Measurements from ENCODE around the gene RERE.

DNA sequence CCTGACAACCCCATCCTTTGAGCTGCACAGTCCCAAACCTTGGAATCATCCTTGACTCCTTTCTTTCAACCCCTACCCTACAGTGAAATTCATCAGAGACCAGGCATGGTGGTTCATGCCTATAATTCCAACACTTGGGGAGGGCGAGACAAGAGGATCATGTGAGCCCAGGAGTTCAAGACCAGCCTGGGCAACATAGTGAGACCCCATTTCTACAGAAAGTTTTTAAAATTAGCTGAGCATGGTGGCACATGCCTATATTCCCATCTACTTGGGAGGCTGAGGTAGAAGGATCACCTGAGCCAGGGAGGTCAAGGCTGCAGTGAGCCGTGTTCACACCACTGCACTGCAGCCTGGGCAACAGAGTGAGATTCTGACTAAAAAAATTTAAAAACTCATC is 34.5 kb downstream of the RERE start:
- TF ChIP-seq, protein P1, sequence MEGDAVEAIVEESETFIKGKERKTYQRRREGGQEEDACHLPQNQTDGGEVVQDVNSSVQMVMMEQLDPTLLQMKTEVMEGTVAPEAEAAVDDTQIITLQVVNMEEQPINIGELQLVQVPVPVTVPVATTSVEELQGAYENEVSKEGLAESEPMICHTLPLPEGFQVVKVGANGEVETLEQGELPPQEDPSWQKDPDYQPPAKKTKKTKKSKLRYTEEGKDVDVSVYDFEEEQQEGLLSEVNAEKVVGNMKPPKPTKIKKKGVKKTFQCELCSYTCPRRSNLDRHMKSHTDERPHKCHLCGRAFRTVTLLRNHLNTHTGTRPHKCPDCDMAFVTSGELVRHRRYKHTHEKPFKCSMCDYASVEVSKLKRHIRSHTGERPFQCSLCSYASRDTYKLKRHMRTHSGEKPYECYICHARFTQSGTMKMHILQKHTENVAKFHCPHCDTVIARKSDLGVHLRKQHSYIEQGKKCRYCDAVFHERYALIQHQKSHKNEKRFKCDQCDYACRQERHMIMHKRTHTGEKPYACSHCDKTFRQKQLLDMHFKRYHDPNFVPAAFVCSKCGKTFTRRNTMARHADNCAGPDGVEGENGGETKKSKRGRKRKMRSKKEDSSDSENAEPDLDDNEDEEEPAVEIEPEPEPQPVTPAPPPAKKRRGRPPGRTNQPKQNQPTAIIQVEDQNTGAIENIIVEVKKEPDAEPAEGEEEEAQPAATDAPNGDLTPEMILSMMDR (IDR thresholded peaks at IDR 0.05): no peak
- TF ChIP-seq POLR2AphosphoS5 (IDR thresholded peaks at IDR 0.05; ENCODE audit: low read depth, low read length): no peak
- no peak for TF ChIP-seq GABPA (IDR thresholded peaks at IDR 0.05; ENCODE audit: low read depth)
- TF ChIP-seq NFIC (IDR thresholded peaks at IDR 0.05; ENCODE audit: borderline replicate concordance): no peak
- TF ChIP-seq RCOR1 (IDR thresholded peaks at IDR 0.05; ENCODE audit: low read length): no peak
- TF ChIP-seq, protein P2, sequence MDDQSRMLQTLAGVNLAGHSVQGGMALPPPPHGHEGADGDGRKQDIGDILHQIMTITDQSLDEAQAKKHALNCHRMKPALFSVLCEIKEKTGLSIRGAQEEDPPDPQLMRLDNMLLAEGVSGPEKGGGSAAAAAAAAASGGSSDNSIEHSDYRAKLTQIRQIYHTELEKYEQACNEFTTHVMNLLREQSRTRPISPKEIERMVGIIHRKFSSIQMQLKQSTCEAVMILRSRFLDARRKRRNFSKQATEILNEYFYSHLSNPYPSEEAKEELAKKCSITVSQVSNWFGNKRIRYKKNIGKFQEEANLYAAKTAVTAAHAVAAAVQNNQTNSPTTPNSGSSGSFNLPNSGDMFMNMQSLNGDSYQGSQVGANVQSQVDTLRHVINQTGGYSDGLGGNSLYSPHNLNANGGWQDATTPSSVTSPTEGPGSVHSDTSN (IDR thresholded peaks at IDR 0.05): no peak
- no peak for TF ChIP-seq MEF2A (IDR thresholded peaks at IDR 0.05; ENCODE audit: borderline replicate concordance, low read depth)
- TF ChIP-seq RFX5 (IDR thresholded peaks at IDR 0.05; ENCODE audit: low read length): no peak
- TF ChIP-seq, protein P3, sequence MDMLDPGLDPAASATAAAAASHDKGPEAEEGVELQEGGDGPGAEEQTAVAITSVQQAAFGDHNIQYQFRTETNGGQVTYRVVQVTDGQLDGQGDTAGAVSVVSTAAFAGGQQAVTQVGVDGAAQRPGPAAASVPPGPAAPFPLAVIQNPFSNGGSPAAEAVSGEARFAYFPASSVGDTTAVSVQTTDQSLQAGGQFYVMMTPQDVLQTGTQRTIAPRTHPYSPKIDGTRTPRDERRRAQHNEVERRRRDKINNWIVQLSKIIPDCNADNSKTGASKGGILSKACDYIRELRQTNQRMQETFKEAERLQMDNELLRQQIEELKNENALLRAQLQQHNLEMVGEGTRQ (IDR thresholded peaks at IDR 0.05; ENCODE audit: borderline replicate concordance, low read depth, low read length): no peak
- TF ChIP-seq RAD21 (IDR thresholded peaks at IDR 0.05; ENCODE audit: low read length): no peak
- TF ChIP-seq SIN3A (IDR thresholded peaks at IDR 0.05; ENCODE audit: borderline replicate concordance, low read depth, low read length): no peak
- no peak for TF ChIP-seq CHD2 (IDR thresholded peaks at IDR 0.05; ENCODE audit: low read length, partially characterized antibody)
- TF ChIP-seq FOXM1 (IDR thresholded peaks at IDR 0.05; ENCODE audit: low read depth): no peak

Data from SK-N-SH (cell line).